Lower leg skin (tissue), 3 donors: ENCODE data around the gene DNMBP.

Experiments used
- CTCF ChIP-seq, 3 donors: fragments of 450-650 bp; IDR thresholded peaks; one replicate each; pipeline ENCODE4 v1.5.1; 2016; ENCODE audit warnings: antibody characterized with exemption in 3 of 3, mild to moderate bottlenecking in 3 of 3, moderate library complexity in 2 of 3
- POLR2A ChIP-seq, 2 donors: fragments of 450-650 bp; IDR thresholded peaks; one replicate each; pipeline ENCODE4 v1.6.1; 2016 to 2017; ENCODE audit warnings: antibody characterized with exemption in 2 of 2, mild to moderate bottlenecking in 1 of 2, moderate library complexity in 1 of 2

DNA sequence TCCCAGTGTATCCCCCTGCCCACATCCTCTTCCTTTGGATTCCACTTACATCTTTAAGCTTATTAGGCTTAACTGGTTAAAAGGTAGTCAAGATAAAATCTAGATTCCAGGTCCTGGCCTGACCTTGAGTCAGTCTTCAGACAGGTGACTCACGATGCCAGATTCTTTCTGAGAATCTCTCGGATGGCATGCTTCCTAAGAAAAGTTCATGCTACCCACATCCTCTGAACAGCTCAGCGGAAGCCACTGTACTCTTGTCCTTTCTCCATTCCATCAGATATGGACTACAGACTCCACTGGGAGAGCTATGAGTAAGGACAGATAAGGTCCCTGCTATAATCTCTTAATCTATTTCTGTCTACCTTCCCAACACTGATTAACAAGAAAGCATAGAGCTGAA lies 43.4 kb downstream of the DNMBP start:
- TF ChIP-seq POLR2A (IDR thresholded peaks at IDR 0.05) (no peak), CTCF (IDR thresholded peaks at IDR 0.05) (no peak)
